H1 (cell line): ENCODE data around the gene TWIST2. TPM values are rescaled to one million over a fixed set of nuclear protein-coding genes. Genes with fewer than 3 reads are reported as not detected.

Experiments used
- polyA plus RNA-seq, 7 experiments: library from polyadenylated mRNA; depleted of rRNA in 3 of 7; stranded (reverse) in 5 of 7; unstranded in 2 of 7; fragments of >200 nt in 5 of 7; fragments of 200-250 nt in 2 of 7; gene quantifications; 1 replicate in 5 of 7; 2 replicates in 1 of 7; 4 replicates in 1 of 7; pipeline versions ENCODE4 v1.2.1 to v1.2.3, GENCODE V29; 2011 to 2013; ENCODE audit warnings: missing spikeins in 2 of 7, mixed read lengths in 2 of 7
- total RNA-seq: library from RNA; stranded (reverse); fragmentation: NEBNext Ultra II Directional; extraction: Animal tissue kit (Norgen Biotek cat#: 25700); gene quantifications from 2 replicates; pipeline ENCODE4 v1.2.1, GENCODE V29; 2021
- TF ChIP-seq, protein P1 (sequence below): IDR thresholded peaks from 2 replicates; pipeline ENCODE4 v1.6.1; 2011; ENCODE audit warnings: low read depth, mild to moderate bottlenecking, low read length; ENCODE audit not compliant: insufficient read depth

The TWIST2 gene
- total and polyA plus RNA-seq, 2 of the 8 experiments (the other 6 are each of a cell fraction or from before 2014, with no cell fraction given) = 2.6 to 4.3 TPM

DNA sequence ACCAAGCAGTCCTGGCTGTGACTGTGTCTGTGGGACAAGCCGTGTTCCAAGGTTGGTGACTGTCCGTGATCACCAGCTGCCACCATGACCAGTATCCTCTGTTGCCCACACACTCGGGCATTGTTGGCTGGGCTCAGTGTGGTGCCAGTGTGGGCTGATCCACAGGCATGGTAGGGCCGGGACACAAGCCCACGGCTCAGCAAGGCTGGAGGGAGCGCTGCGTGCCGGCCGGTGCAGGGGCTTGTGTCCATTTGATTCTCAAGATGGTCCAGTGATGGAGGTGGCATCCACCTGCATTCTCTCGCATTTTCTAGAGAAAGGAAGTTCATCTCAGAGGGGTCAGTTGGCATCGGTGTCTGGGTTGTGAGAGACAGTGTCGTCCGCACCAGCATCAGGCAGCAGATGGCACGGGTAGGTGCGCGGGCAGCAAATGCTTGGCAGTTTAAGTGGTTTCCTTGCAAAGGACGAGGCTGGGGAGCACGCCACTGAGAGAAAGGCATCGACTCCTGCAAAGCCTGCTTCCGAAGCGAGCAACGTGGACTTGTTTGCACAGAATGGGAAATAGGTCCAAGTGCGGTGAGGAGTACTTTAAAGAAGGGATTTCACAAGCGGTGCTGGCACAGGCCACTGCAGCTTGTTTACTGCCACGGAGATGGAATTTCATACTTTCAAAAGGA, 20.9 kb downstream of the TWIST2 start (continued):
- TF ChIP-seq, protein P1, sequence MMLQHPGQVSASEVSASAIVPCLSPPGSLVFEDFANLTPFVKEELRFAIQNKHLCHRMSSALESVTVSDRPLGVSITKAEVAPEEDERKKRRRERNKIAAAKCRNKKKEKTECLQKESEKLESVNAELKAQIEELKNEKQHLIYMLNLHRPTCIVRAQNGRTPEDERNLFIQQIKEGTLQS = no peak
